Dedifferentiated amniotic fluid mesenchymal stem cell (primary cell): ENCODE measurements around the gene ABT1.

ENCODE experiments used
- DNase-seq: peaks from one replicate; pipeline ENCODE4 v3.0.0-alpha.2; 2016; ENCODE audit errors: extremely low spot score

The ABT1 gene

DNA sequence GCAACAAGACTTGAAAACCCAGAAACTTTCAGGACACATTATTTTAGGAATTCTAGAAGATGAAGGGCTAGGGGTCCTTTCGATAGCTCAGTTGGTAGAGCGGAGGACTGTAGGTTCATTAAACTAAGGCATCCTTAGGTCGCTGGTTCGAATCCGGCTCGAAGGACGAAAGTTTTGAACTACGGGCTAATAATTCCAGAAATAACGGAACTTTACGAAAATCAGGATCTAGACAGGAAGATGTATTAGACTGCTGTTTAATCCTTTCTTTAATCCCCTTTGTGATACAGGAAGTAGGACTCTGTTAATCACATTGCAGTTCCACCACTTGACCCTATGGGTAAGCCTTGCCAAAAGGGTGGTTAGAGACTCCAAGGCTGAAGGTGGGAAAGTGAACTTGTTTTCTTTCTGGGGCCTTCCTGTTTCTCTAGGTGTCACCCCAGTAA is 21.2 kb upstream of the ABT1 start:
- DNase-seq = peak; percentile 36

DNA sequence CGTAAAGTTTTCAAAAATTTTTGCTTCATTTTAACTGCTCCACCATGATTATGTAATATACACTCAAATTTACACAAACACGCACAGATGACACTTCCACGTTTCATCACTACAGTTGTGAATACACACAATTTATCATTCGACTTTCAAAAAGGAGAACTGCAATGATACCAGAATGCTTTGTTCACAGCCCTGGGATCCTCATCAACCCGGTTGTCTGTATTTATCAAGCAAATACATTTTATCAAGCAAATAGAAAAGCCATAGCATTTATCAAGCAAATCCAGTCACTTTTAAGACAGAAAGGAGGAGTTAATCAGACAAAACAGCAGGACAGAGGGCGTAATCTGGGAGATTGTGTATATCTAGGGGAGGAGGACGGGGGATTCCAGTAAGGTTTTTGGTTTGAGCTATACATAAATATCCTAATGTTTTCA is 20.3 kb upstream of the ABT1 start:
- DNase-seq = no peak

DNA sequence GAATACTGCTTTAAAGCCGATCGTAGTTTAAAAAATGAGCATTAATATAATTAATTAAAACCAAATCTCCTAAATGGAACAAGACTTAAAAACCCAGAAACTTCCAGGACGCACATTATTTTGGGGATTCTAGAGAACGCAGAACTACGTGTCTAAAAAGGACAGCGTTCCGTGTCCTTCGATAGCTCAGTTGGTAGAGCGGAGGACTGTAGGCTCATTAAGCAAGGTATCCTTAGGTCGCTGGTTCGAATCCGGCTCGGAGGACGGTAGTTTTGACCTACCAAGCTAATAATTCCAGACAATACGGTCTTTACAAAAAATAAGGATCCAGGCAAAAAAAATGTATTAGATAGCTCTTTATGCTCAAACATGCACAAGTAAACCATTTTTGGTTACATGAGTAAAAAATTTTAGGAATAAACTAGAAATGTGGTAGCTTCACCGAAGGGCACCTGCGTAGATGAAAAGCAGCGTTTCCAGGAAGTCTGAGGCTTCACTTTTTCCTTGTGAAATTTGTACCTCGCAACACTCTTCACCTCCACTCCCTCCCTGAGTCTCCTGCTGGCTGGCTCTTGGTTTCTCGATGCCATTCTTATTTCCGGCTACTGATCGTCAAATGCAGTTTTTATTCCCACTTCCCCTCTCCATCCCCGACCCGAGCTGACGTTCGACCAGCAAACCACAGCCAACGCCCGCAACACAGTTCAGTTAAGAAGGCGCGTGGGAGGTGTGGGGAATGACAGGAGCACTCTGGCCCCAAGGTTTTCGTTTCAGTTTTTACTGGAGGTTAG is 19.6 kb upstream of the ABT1 start:
- DNase-seq = peak; percentile 78

DNA sequence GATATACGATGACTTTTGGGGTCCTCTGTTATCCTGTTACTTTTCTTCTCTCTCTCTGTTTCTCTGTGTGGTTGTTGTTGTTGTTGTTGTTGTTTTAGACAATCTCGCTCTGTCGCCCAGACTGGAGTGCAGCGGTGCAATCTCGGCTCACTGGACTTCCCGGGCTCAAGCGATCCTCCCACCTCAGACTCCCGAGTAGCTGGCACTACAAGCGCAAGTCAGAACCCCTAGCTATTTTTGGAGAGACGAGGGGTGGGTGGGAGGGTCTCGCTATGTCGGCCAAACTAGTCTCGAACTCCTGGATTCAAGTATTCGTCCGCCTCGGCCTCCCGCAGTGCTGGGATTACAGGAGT is 19.1 kb upstream of the ABT1 start:
- no peak for DNase-seq

DNA sequence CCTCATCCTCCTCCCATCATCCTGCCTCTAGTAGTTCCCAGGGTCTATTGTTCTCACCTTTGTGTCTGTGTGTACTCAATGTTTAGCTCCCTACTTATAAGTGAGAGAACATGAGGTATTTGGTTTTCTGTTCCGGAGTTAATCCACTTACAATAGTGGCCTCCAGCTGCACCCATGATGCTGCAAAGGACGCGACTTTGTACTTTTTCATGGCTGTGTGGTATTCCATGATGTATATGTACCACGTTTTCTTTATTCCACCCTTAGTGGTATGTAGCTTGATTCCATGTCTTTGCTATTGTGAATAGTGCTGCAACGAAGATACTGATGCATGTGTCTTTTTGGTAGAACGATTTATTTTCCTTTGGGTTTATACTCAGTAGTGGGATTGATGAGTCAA is 18.5 kb upstream of the ABT1 start:
- DNase-seq = no peak

DNA sequence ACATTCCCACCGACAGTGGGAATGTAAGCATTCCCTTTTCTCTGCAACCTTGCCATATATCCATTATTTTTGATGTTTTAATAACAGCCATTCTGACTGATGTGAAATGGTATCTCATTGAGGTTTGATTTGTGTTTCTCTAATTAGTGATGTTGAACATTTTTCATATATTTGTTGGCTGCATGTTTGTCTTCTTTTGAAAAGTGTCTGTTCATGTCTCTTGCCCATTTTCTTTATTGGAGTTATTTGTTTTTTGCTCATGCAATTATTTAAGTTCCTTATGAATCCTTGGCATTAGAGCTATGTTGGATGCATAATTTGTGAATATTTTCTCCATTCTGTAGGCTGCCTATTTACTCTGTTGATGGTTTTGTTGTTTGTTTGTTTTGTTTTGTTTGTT is 18.0 kb upstream of the ABT1 start:
- no peak for DNase-seq

DNA sequence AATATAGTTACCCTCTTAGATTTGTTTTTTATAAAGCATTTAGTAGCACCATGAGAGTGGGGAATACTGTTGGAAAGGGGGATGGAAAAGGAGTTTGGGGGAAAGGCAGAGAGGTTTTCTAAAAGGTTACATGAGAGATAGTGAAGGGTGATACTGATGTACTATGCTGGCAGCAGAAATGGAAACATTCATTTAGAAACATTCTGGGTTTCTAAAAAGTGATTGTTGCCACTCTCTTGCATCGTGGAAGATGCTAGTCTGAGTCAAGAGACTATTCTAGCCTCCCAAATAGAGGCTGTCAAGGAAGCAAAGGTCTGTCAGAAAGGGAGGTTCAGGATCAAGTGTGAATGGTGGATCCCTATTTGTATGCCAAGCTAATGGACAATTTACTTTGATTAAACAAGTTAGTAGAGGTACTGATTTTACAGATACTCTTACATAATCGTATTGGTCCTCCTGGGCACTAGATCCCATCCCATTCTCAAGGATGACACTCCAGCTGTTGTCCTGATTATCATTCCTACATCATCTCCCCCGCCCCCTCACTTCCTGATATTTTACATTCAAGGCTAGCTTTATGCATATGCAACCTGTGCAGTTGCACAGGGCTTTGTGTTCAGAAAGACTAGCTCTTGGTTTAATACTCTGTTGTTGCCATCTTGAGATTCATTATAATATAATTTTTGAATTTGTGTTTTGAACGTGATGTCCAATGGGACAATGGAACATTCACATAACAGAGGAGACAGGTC is 15.4 kb upstream of the ABT1 start:
- DNase-seq = no peak

DNA sequence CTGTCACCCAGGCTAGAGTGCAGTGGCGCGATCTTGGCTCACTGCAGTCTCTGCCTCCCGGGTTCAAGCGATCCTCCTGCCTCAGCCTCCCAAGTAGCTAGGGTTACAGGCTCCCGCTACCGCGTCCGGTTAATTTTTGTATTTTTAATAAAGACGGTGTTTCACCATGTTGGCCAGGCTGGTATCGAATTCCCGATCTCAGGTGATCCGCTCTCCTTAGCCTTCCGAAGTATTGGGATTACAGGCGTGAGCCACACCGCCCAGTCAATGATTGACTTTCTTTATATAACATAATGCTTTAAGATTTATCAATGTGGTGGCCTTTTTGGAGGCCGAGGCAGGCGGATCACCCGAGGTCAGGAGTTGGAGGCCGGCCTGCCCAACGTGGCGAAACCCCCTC is 7.8 kb upstream of the ABT1 start:
- no peak for DNase-seq

DNA sequence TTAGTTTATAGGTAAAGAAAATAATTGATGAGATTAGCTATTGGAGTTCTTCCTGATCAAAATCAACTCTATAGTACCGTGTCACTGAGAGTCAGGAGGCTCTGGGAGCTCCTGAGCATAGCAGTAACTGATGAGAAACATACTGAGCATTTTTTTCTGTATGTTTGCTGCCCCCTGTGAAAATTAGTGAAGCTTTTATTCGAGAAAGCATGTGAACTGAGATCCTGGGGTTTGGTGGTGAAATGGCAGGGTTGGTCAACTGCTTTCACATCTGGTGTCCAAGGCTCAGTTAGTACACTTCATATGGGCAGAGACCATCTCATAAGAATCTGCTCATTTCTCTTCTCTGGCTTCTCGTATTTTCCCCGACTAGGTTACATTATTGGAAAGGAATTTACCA is 4.1 kb upstream of the ABT1 start:
- no peak for DNase-seq

DNA sequence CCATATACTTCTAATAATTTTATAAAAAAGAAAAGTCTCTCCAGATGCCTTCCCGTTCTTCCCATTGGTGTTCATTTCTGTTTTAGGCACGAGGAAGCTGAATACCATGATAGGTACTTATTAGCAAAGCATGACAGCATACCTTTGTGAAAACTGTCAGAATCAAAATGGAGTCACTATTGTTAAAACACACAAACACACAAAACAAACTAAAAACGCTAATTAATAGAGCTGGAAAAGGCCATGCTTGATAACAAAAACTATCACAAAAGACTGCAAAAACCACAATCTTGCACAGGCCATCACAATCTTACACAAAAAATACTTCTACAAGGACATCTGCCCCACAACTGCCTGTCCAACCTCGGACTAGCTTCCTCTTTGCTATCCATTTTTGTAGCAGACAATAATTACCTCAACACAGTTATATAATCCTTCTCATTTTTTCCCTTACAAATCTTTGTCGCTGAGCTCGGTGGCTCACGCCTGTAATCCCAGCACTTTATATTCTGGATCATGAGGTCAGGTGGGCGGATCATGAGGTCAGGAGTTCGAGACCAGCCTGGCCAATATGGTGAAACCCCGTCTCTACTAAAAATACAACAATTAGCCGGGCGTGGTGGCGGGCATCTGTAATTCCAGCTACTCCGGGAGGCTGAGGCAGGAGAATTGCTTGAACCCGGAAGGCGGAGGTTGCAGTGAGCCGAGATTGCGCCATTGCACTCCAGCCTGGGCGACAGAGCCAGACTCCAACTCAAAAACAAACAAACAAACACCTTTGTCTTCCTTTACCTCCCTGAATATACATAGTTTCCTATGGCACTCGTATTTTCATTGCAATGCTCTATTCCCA is 3.2 kb upstream of the ABT1 start:
- DNase-seq = no peak

DNA sequence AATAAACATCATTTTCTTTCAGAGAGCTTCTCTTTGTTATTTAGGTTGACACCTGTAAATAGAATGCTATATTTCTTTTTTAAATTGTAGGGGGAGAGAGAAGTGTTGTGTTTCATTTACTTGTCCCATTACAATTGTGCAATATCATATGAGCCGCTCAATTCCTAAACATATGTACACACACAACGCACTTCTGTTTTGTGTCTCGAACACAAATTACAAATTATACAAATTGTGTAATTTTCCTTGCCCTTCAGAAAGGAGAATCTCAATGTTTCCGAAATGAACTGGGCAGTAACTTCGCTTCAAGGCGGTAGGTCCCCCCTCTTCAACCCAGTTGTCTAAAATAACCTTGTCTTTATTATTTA is 2.6 kb upstream of the ABT1 start:
- DNase-seq = no peak

DNA sequence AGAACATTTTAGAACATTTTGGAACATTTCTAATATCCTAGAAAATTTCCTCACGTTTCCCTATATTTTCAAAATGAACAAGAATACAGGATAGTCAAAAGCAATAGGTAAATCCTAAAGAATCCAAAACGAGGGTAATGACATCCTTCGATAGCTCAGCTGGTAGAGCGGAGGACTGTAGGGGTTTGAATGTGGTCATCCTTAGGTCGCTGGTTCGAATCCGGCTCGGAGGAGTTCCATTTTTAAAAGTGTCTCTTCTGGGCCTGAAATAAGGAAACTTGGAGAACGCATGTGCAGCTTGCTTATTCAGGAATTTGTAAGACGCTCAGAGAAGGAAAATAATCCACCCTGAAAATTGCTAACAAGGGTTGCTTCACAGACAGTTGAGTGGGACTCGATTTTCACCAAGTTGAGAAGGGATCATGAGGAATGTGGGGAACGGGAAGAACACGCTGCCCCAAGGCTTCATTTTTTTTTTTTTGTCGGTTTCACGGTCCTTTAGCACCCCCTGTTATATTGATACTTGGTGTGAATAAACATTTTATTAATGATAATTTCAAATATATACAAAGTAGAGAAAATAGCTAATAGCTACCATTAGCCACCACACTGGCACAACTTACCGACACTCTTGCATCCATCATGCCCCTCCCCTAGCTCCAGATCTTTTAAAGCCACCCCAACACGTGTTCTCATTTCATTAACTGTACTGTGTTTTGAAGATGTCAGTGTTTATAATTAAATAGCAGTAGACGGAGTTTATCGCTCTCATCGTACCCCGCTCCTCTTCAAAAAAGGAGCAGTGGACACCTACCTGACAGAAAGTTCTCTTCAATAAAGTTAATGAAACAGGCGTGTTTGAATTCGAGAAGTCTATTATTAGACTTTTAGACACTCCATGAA is 1.8 kb upstream of the ABT1 start:
- DNase-seq = peak; percentile 71

DNA sequence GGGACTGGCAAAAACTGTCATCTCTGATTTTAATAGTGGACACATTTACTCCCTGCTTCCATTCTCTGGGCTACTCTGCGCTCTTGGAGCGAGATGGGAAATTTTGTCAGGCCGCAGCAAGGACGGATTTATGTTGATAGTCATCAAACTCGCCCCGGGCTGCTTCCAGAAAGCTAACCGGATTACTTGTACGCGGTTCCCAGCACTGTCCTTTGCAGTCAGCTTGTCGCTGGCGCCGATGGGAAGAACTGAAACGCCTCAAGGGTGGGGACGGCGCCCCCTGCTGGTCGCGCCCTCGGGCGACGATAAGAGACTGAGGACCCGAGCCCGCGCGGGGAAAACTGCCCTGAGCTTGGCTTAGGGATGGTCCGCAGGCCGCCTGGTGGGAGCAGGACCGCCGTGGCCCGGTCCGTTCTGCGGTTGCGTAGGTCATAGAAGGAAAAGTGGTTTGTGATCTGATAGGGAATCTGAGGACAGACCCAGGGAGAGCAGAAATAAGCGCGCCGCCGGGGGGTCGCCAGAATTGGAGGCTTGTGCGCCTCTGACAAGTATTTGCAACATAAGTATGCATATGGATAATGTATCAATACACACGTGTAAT is 984 bp upstream of the ABT1 start:
- DNase-seq = peak; percentile 88

DNA sequence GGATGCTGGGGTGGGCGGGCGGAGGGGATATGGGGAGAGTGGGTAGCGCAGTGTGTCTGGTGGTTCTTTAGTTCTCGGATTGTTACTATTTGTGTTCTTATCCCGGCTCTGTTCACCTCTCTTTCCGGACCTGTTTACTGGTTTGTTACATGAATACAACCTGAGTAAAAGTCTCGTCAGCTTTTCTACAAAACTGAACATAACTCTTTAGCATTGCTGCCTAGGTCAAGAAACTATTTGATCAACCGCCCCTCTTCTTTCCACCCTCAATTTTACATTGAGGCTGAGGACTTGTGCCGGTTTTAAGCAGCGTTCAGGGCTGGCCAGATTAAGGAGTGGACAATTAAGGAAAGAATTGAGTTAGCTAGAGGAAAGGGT is 625 bp downstream of the ABT1 start:
- no peak for DNase-seq

DNA sequence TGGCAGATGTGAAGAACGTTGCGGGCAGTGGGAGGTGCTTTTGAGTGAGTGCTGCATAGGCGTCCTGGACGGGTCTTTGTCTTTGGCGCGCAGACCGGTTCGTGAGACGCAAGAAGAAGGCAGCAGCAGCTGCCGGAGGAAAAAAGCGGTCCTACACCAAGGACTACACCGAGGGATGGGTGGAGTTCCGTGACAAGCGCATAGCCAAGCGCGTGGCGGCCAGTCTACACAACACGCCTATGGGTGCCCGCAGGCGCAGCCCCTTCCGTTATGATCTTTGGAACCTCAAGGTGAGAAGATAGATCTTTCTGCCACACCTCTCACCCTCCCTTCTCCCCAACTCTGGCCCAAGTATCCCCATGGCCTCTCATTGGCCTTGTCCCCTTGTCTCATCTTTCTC is 1.1 kb downstream of the ABT1 start:
- DNase-seq = no peak

DNA sequence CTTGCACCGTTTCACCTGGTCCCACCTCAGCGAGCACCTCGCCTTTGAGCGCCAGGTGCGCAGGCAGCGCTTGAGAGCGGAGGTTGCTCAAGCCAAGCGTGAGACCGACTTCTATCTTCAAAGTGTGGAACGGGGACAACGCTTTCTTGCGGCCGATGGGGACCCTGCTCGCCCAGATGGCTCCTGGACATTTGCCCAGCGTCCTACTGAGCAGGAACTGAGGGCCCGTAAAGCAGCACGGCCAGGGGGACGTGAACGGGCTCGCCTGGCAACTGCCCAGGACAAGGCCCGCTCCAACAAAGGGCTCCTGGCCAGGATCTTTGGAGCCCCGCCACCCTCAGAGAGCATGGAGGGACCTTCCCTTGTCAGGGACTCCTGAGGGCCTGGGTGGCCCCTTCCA is 1.5 kb downstream of the ABT1 start:
- no peak for DNase-seq

DNA sequence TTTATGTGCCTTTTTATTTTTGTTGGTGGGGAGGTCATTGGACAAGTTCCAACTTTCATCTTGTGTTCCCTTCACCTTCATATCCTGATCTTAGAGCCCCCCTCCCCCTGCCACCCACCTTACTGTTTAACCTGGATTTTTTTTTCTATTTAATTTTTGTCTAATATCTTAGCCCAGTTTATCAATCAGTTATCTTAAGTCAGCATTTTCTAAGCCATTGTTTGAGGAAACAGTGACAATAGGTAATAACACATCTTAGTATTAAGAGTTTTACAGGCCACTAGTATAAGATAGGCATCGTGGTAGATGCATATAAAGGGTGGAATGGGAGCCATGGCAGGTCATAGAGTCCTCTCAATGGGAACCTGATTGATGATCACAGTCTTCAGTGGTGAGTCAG is 2.4 kb downstream of the ABT1 start:
- no peak for DNase-seq

DNA sequence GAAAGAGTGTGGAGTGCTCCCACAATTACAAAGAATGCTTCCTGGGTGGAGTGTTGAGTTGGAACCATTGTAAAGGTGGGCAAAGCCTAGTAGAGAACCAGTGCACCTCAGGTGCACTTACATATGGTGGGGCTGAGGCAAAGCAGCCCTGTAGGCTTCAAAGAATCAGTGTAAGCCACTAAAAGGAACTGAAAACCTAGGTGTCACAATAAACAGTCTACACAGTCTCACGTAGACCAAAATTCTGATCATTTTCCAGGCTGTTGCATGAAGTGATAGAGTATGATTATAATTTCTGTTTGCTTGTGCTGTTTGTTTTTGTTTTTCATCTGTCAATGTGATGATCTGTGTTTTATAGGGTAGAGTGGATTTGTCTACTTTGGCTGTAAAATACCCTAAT is 2.8 kb downstream of the ABT1 start:
- no peak for DNase-seq

DNA sequence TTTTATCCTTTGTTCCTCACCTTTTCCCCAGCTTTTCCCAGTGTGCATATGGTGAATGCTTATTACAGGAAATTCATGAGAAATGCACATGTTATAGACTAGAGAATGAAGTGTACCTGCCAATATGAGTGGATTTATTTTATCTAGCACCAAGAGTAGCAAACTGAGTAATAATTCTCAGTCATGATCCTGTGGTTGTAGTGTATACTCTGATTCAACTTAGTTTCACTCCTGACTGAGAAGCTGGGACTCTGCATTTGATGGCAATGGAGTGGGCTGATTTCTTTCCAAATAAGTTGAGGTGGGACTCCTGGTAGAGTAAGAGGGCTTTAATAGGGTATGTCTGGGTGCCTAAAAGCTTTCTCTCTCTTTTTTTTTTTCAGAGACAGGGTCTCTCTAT is 4.0 kb downstream of the ABT1 start:
- no peak for DNase-seq

DNA sequence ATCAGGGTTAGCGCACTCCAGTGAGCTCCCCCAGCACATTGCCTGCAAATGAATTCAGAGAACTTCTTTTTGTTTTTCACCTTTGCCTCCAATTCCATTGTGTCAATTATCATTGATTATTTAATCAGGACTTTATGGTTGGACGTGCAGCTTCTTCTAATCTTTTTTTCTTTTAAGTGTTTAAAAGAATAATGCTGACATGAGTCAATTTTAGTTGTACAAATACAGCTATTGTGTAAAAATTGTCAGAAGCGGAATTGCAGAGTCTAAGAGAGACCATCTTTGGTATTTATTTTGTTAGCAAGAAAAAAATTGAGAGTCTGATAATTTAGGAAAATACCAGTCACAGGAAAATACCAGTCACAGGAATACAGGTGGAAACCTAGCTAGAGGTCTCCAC is 5.5 kb downstream of the ABT1 start:
- no peak for DNase-seq

DNA sequence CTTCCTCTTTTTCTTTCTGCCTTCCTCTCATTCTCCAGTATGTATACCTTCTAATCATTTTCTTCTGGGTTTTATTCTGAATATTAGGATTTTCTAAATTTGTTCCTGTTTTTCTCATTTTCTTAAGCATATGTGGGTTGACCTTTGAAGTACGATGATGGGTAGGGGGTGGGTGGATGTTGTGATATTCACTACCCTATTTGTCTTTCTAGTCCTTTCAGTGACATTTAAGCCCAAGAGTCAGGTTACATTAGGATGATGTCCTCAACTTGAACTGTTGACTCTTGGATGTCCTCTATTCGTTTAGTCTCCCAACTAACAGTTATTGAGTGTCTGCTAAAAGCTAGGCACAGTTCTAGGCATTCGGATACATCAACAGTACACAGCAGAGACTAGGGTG is 7.3 kb downstream of the ABT1 start:
- no peak for DNase-seq
